HCEC 1CT (cell line): Measurements from ENCODE around the gene TIMP2.

Experiments used
- DNase-seq: peaks from one replicate; pipeline ENCODE4 v3.0.0-alpha.2; 2017

Gene TIMP2

GRCh38 chr17:78804777-78805176 lies 120.4 kb downstream of the TIMP2 start:
- no peak for DNase-seq

- DNase-seq: no peak
Measured at GRCh38 chr17:78803186-78803845, 121.9 kb downstream of the TIMP2 start.
